ENCODE results near the gene TEX28. TPM values are rescaled to one million over a fixed set of nuclear protein-coding genes. Genes with fewer than 3 reads are reported as not detected.
A peak's percentile ranks its signal among the peaks of the same experiment; 100 is the strongest.
"Not testable (repeated sequence)": the region's sequence is repeated elsewhere in the genome, so short reads cannot be mapped to it uniquely, and the experiment has no call there.

The TEX28 gene, protein sequence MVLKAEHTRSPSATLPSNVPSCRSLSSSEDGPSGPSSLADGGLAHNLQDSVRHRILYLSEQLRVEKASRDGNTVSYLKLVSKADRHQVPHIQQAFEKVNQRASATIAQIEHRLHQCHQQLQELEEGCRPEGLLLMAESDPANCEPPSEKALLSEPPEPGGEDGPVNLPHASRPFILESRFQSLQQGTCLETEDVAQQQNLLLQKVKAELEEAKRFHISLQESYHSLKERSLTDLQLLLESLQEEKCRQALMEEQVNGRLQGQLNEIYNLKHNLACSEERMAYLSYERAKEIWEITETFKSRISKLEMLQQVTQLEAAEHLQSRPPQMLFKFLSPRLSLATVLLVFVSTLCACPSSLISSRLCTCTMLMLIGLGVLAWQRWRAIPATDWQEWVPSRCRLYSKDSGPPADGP
- not detected for total RNA-seq
- long read RNA-seq, result 0 reads

DNA sequence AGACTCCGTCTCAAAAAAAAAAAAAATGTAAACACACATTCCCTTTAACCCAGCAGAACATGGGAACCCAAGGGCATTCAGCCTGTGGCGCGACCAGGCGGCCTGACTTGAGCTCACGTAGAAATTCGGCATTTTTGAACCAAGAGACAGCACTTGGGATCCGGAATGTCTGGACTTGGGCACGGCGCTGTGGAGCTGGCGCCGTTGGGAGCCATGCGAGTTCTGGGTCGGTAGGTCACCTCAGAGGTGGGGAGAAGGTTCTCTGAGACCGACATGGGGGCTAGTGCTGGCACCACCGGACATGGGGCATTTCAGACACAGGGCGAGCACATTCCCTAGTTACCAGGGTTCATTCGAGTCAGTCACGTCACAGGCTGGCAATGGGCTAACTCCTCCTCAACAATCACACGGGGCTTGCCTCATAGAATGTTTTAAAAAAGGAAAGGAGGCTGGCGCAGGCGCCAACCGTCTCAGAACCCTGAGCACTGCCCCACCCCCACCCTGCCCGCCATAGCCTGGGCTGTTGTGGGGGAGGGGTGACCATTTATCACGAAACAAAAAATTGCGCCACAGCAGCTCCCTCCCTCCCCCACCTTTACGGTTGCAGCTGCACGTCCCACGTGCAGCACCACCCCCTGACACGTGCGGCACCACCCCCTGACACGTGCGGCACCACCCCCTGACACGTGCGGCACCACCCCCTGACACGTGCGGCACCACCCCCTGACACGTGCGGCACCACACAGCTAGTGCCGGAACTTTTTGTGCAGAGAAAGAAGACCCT is at the start of gene TEX28:
Gene TEX28 (minus strand): TSS at position 334 of the 784 bp plus-strand sequence. CDS start 3,007 bp downstream, outside the sequence.
- no peak for DNase-seq
- Histone ChIP-seq H3K9me3 (no peaks in the 10 kb centered on the region), H3K36me3 (no peaks in the 10 kb centered on the region), H3K27me3 (ENCODE audit: low read depth) (no peaks in the 10 kb centered on the region), H3K4me3 (no peak within 1 kb of the TSS), H3K4me1 (no peaks in the 10 kb centered on the region), H3K27ac (no peak within 1 kb of the TSS)
- intact Hi-C loops (cut with DNase I), result no loop called here
- TF ChIP-seq, protein P1, sequence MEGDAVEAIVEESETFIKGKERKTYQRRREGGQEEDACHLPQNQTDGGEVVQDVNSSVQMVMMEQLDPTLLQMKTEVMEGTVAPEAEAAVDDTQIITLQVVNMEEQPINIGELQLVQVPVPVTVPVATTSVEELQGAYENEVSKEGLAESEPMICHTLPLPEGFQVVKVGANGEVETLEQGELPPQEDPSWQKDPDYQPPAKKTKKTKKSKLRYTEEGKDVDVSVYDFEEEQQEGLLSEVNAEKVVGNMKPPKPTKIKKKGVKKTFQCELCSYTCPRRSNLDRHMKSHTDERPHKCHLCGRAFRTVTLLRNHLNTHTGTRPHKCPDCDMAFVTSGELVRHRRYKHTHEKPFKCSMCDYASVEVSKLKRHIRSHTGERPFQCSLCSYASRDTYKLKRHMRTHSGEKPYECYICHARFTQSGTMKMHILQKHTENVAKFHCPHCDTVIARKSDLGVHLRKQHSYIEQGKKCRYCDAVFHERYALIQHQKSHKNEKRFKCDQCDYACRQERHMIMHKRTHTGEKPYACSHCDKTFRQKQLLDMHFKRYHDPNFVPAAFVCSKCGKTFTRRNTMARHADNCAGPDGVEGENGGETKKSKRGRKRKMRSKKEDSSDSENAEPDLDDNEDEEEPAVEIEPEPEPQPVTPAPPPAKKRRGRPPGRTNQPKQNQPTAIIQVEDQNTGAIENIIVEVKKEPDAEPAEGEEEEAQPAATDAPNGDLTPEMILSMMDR (IDR thresholded peaks at IDR 0.05), result no peak
- no peak for ATAC-seq

DNA sequence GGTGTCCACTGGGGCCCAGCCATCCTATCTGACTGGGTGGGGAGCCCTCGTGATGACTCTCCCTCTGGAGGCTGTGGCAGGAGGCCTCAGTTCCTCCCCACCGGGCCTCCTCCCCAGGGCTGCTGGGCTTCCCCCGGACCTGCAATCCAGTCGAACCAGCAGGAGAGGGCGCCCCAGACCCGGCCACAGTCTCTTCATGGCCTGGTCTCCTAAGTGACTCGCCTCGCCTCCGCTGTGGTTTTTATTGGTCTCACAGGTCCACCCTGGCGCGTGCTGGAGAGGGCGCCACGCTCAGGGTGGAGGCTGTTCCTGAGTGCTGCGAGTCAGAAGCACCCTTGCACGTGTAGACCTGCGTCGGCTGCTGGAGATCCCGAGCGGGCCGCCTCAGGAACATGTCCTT is 48.7 kb upstream of the TEX28 start:
- H3K27me3 ChIP-seq (ENCODE audit: low read depth); intact Hi-C loops (cut with DNase I); H3K27ac ChIP-seq; H3K36me3 ChIP-seq; H3K9me3 ChIP-seq; H3K4me3 ChIP-seq; DNase-seq; H3K4me1 ChIP-seq: not testable (repeated sequence)
- peak; percentile 51 to 66 for ATAC-seq

DNA sequence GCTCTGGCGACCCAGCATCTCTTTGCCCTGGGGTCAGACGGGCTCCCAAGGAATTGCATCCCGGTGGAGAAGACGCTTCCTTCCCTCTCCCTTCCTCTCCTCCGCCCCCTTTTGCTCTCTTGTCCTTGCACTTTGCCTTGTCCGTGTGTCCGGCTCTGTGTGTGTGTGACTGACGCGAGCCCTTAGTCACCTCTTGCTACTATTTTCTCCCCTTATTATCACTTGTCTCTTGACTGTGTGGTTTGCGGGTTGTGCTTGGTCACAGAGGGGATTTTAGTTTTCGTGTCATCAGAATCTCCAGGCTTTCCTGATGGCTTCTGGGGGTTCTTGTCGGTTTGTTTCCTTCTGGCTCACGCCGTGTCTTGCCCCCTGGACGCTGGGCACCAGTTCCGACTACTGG is 48.1 kb upstream of the TEX28 start:
- H3K4me3 ChIP-seq; H3K4me1 ChIP-seq; H3K36me3 ChIP-seq; DNase-seq; H3K27me3 ChIP-seq (ENCODE audit: low read depth); H3K27ac ChIP-seq; intact Hi-C loops (cut with DNase I); H3K9me3 ChIP-seq: not testable (repeated sequence)
- ATAC-seq, result peak; percentile 0 to 2

DNA sequence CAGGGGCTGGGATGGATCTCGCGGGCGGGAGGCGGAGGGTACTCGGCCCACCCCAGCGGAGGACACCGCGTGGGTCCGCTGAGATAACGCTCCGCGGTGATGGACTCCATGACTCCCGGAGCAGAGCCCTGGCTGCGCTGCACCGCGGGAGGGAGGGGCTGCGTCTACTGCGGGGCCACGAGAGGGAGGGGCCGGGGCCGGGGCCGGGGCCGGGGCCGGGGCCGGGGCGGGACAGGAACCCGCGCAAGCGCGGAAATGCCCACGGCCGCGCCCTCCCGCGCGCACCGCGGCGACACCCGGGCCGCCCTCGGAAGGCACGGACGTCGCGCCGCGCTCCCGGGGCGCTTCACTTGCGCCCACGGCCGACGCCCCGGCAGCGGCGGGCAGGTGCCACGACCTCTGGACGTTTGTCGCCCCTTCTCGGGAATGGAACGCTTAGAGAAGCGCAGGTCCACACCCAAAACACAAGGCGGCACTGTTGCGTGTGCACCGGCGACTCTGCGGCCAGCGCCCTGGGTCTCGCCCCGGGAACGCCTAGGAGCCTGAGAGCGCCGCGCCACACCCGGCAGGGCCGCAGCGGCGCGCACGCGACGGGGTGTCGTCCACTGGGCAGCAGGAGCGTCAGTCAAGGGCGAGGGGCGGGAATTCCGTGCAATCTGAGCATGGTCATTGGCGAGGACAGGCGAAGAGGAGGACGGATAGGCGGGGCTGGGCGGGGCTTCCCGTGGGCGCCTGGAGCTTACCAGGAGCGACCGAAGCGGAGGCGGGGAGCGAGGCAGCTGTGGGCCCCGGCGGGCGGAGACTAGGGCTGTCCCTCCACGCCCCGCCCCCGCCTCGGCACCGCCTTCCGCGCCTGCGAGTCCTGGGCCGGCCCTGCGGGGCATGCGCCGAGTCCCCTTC is 46.7 kb upstream of the TEX28 start:
- intact Hi-C loops (cut with DNase I); H3K36me3 ChIP-seq; H3K4me3 ChIP-seq; DNase-seq; H3K27me3 ChIP-seq (ENCODE audit: low read depth); H3K4me1 ChIP-seq; H3K9me3 ChIP-seq: not testable (repeated sequence)
- H3K27ac ChIP-seq, result peak overlapping the region; percentile 74
- peak; percentile 90 to 93 for ATAC-seq

DNA sequence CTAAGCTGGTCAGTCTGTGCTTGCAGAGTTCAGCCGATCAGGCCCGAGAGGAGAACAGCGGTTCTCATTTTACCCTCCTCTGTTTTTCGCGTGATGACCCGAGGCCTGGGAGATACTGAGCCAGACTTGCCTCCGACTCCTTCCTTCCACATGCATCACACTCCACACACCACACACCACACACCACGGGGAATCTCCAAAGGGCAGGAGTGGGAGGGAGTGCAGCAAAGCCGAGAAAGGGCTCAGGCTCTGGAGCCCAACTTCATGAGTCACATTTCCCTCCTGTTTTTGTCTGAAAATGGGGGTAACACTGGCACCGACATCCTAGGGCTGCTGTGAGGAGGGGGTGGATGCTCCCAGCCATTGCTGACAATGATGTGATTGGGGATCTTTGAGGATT is 39.6 kb upstream of the TEX28 start:
- Histone ChIP-seq H3K4me3 (no peak overlapping the region), H3K9me3 (no peaks in the 10 kb centered on the region), H3K4me1 (no peaks in the 10 kb centered on the region), H3K27ac (no peak overlapping the region), H3K27me3 (ENCODE audit: low read depth) (no peaks in the 10 kb centered on the region), H3K36me3 (no peaks in the 10 kb centered on the region)
- intact Hi-C loops (cut with DNase I), result no loop called here
- ATAC-seq (no peak), DNase-seq (no peak)
- TF ChIP-seq, protein P1 (IDR thresholded peaks at IDR 0.05), result no peak

DNA sequence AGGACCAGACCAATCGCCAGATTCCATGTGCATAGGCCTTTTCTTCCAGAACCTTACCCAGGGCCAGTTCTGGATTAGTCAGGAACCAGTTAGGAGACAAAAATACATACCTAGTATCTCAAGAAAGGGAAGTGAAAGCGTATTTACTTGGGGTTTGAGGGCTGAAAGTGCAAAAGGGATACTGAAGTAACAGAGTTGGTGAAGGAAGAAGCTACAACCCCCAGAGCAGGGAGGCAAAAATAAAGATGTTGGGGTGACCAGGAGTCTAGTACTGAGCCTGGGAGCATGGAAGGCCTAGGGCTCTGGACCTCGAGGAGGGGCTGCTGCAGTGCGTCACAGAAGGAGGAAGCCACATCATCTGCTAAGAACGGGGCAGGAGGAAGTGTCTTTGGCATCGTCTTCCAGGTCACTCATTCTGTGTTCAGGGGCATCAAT is 38.9 kb upstream of the TEX28 start:
- no peak for ATAC-seq
- Histone ChIP-seq H3K9me3 (no peaks in the 10 kb centered on the region), H3K4me1 (no peaks in the 10 kb centered on the region), H3K27ac (no peak overlapping the region), H3K36me3 (no peaks in the 10 kb centered on the region), H3K27me3 (ENCODE audit: low read depth) (no peaks in the 10 kb centered on the region), H3K4me3 (no peak overlapping the region)
- intact Hi-C loops (cut with DNase I), result no loop called here
- TF ChIP-seq, protein P1 (IDR thresholded peaks at IDR 0.05), result no peak
- DNase-seq, result no peak
